ENCODE data around the gene RAB3GAP2.
"Not testable (repeated sequence)": the region's sequence is repeated elsewhere in the genome, so short reads cannot be mapped to it uniquely, and the experiment has no call there.

RAB3GAP2 gene

GRCh38 chr1:220119043-220119512 is 153.2 kb downstream of the RAB3GAP2 start:
- H3K79me2 ChIP-seq (ENCODE audit: control insufficient read depth, low read length): no peaks in the 10 kb centered on the region
- H3K4me1 ChIP-seq (ENCODE audit: control insufficient read depth, low read length): 0 out of 2 replicates have a peak, but pooled peaks cover 3% of the 10 kb centered on the region
- no peaks in the 10 kb centered on the region for H3K27me3 ChIP-seq (ENCODE audit: control insufficient read depth, low read length)
- H3K9me3 ChIP-seq (ENCODE audit: control insufficient read depth, insufficient read depth, low read length): no peaks in the 10 kb centered on the region
- no peak overlapping the region for H3K4me2 ChIP-seq (ENCODE audit: low read length)
- H3K4me3 ChIP-seq (ENCODE audit: low read length): no peak overlapping the region
- TF ChIP-seq CTCF (IDR thresholded peaks at IDR 0.05; ENCODE audit: low read depth, low read length, poor library complexity, severe bottlenecking) (no peak), EZH2phosphoT487 (IDR thresholded peaks at IDR 0.05; ENCODE audit: borderline replicate concordance, low read length) (no peak)
- H3K27ac ChIP-seq (ENCODE audit: low read depth, low read length): no peak overlapping the region
- no peaks in the 10 kb centered on the region for H4K20me1 ChIP-seq (ENCODE audit: control insufficient read depth, insufficient read depth, low read depth, low read length)
- H3F3A ChIP-seq (ENCODE audit: control insufficient read depth, insufficient read depth): no peaks in the 10 kb centered on the region
- no peaks in the 10 kb centered on the region for H3K9me2 ChIP-seq (replicated peaks; ENCODE audit: control insufficient read depth, low read length)
- peaks cover 42% of the 10 kb centered on the region for H3K36me3 ChIP-seq (ENCODE audit: control insufficient read depth, low read length)

- H3K27ac ChIP-seq (ENCODE audit: low read depth, low read length): no peak overlapping the region
- H3K79me2 ChIP-seq (ENCODE audit: control insufficient read depth, low read length): no peaks in the 10 kb centered on the region
- H3K9me2 ChIP-seq (replicated peaks; ENCODE audit: control insufficient read depth, low read length): no peaks in the 10 kb centered on the region
- no peaks in the 10 kb centered on the region for H3K9me3 ChIP-seq (ENCODE audit: control insufficient read depth, insufficient read depth, low read length)
- no peaks in the 10 kb centered on the region for H4K20me1 ChIP-seq (ENCODE audit: control insufficient read depth, insufficient read depth, low read depth, low read length)
- no peaks in the 10 kb centered on the region for H3F3A ChIP-seq (ENCODE audit: control insufficient read depth, insufficient read depth)
- no peaks in the 10 kb centered on the region for H3K4me1 ChIP-seq (ENCODE audit: control insufficient read depth, low read length)
- H3K27me3 ChIP-seq (ENCODE audit: control insufficient read depth, low read length): no peaks in the 10 kb centered on the region
- no peak overlapping the region for H3K4me2 ChIP-seq (ENCODE audit: low read length)
- TF ChIP-seq CTCF (IDR thresholded peaks at IDR 0.05; ENCODE audit: low read depth, low read length, poor library complexity, severe bottlenecking) (peak; percentile 71), EZH2phosphoT487 (IDR thresholded peaks at IDR 0.05; ENCODE audit: borderline replicate concordance, low read length) (no peak)
- H3K36me3 ChIP-seq (ENCODE audit: control insufficient read depth, low read length): peaks cover 70% of the 10 kb centered on the region
- H3K4me3 ChIP-seq (ENCODE audit: low read length): no peak overlapping the region
Observed at GRCh38 chr1:220113136-220113695, 159.0 kb downstream of the RAB3GAP2 start.

GRCh38 chr1:220112600-220112999 is 159.7 kb downstream of the RAB3GAP2 start:
- not testable (repeated sequence) for H3F3A ChIP-seq (ENCODE audit: control insufficient read depth, insufficient read depth); H3K4me1 ChIP-seq (ENCODE audit: control insufficient read depth, low read length); H3K9me3 ChIP-seq (ENCODE audit: control insufficient read depth, insufficient read depth, low read length); H3K4me2 ChIP-seq (ENCODE audit: low read length); H3K4me3 ChIP-seq (ENCODE audit: low read length); H3K79me2 ChIP-seq (ENCODE audit: control insufficient read depth, low read length); H3K27ac ChIP-seq (ENCODE audit: low read depth, low read length); H3K9me2 ChIP-seq (replicated peaks; ENCODE audit: control insufficient read depth, low read length); H3K27me3 ChIP-seq (ENCODE audit: control insufficient read depth, low read length); H4K20me1 ChIP-seq (ENCODE audit: control insufficient read depth, insufficient read depth, low read depth, low read length)
- H3K36me3 ChIP-seq (ENCODE audit: control insufficient read depth, low read length): peaks cover 69% of the 10 kb centered on the region

GRCh38 chr1:220110473-220110872 is 161.8 kb downstream of the RAB3GAP2 start:
- H3K4me2 ChIP-seq (ENCODE audit: low read length); H3K9me2 ChIP-seq (replicated peaks; ENCODE audit: control insufficient read depth, low read length); H3K27me3 ChIP-seq (ENCODE audit: control insufficient read depth, low read length); H3K9me3 ChIP-seq (ENCODE audit: control insufficient read depth, insufficient read depth, low read length); H3K4me3 ChIP-seq (ENCODE audit: low read length); H3F3A ChIP-seq (ENCODE audit: control insufficient read depth, insufficient read depth); H4K20me1 ChIP-seq (ENCODE audit: control insufficient read depth, insufficient read depth, low read depth, low read length); H3K4me1 ChIP-seq (ENCODE audit: control insufficient read depth, low read length); H3K27ac ChIP-seq (ENCODE audit: low read depth, low read length); H3K79me2 ChIP-seq (ENCODE audit: control insufficient read depth, low read length): not testable (repeated sequence)
- peaks cover 71% of the 10 kb centered on the region for H3K36me3 ChIP-seq (ENCODE audit: control insufficient read depth, low read length)
